SK-MEL-5 (cell line): Measurements from ENCODE around the gene HMX3. TPM values are rescaled to one million over a fixed set of nuclear protein-coding genes. Genes with fewer than 3 reads are reported as not detected.

Experiments
- DNase-seq: peaks from one replicate; pipeline ENCODE4 v3.0.0-alpha.2; 2016; ENCODE audit warnings: low read depth, low spot score
- in situ Hi-C: cut with HindIII; loops from 2 replicates; pipeline ENCODE4 v1.10.0; 2016; ENCODE audit warnings: low sequenced_read_pairs, high pct_unique_total_duplicates, low pct_unique_long_range_greater_than_20kb
- total RNA-seq: library from RNA; depleted of rRNA; stranded (reverse); fragments of >200 nt; shearing (Covaris generic); gene quantifications from 2 replicates; pipeline ENCODE4 v1.2.3, GENCODE V29; 2014

HMX3 gene
- total RNA-seq, 1 experiment from 2014 or later = 0.32 TPM

DNA sequence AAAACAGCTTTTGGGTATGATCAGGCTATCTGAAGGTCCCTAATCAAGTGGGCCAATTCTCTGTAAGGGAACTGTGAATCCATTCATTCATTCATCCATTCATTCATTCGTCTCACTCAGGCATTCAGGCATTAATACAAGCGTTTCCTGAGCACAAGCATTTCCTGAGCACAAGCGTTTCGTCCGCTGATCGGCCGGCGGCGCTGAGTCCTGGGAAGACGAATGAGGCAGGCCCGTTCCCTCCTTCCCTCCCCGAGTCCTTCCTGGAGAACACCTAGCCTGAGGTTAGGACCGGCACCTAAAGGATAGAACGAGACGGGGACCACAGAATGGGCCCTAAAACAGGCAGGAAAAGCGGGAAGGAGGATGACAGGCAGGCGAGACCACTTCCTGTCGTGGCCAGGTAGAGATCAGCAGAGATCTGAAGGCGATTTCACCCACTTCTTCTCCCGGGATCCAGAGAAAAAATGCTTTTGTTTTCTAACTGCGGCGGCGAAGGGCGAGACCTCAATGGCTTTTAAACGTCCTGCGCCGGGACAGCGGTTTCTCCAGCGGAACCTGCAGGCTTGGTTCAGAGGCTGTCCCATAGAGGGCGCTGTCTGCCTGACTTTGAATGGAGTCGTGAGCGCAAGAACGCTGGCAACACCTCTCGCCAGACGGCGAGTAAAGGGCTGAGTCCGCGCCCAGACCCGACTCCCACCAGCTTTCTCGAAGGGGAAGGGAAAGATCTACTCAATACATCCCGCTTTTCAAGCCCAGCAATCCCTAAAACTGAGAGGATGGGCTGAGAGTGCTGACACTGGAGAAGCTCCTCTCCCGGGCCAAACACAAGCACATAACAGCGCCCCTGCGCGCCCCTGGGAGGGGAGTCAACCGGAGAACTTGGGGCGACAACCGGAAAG, 2.9 kb upstream of the HMX3 start:
- in situ Hi-C loops = no loop called here
- DNase-seq = peak; percentile 83

- no peak for DNase-seq
- in situ Hi-C loops = no loop called here
These were observed 2.0 kb upstream of the HMX3 start for GRCh38 chr10:123133541-123134342.

GRCh38 chr10:123134343-123134914, 1.3 kb upstream of the HMX3 start:
- in situ Hi-C loops = no loop called here
- no peak for DNase-seq

DNA sequence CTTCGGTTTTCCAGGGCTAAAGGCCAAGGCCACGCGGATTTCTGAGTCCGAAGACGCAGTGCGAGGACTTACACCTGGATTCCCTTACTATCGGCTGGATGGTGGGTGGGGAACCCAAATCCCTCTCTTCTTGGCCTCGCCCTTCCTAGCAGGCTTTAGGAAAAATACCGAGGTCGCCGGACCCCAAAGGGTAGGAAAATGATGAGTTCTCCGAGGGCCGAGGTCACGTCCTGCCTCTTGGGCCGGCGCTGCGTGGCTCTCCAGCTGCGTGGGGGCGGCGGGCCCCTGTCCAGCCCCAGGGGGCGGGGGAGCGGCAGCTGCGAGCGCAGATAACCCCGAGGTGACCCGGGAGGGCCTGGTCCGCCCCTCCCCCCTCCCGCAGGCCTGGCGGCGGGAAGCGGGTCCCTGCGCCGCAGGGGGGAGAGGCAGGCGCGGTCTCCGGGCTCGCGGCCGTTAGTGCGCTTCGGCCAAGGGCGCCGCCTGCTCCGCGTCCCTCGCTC, 805 bp upstream of the HMX3 start:
- no peak for DNase-seq
- in situ Hi-C loops = no loop called here

DNA sequence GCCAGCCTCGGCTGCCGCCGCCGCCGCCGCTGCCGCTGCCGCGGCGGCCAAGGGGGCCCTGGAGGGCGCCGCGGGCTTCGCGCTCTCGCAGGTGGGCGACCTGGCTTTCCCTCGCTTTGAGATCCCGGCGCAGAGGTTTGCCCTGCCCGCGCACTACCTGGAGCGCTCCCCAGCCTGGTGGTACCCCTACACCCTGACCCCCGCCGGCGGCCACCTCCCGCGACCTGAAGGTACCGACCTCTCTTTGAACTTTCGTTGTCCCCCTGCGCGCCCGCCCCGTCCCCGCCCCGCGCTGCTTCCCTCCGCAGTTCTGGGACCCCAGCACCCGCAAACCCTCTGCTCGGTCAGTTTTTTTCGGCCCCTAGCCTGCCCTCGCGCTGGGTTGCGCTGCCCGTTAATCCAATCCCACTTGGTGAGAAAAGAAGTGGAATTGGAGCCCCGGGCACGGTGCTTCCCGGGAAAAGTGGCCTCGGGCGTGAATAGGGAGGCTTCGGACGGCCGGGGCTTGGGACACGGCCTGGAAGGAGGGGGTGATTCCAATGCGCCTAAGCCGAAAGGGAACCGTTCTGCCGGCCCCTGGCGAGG, 543 bp downstream of the HMX3 start:
- DNase-seq = no peak
- in situ Hi-C loops = no loop called here

DNA sequence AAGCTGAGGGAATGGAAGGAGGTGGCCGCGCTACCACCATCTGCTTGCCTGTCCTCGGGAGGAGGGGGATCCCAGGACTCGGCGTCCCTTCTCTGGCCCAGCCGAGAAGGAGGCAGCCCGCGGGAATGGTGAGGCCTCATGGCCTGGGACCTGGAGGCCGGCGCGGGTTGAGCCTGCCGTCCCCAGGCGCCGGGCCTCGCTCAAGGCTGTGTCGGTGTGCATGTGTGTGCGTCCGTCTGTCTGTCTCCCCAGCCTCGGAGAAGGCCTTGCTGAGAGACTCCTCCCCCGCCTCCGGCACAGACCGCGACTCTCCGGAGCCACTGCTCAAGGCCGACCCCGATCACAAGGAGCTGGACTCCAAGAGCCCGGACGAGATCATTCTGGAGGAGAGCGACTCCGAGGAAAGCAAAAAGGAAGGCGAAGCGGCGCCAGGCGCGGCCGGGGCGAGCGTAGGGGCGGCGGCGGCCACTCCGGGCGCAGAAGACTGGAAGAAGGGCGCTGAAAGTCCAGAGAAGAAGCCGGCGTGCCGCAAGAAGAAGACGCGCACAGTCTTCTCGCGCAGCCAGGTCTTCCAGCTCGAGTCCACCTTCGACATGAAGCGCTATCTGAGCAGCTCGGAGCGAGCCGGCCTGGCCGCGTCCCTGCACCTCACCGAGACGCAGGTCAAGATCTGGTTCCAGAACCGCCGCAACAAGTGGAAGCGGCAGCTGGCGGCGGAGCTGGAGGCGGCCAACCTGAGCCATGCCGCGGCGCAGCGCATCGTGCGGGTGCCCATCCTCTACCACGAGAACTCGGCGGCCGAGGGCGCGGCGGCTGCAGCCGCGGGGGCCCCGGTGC, 1.3 kb downstream of the HMX3 start:
- DNase-seq = no peak
- in situ Hi-C loops = no loop called here

GRCh38 chr10:123139165-123139520, 3.4 kb downstream of the HMX3 start:
- DNase-seq = no peak
- in situ Hi-C loops = no loop called here

DNA sequence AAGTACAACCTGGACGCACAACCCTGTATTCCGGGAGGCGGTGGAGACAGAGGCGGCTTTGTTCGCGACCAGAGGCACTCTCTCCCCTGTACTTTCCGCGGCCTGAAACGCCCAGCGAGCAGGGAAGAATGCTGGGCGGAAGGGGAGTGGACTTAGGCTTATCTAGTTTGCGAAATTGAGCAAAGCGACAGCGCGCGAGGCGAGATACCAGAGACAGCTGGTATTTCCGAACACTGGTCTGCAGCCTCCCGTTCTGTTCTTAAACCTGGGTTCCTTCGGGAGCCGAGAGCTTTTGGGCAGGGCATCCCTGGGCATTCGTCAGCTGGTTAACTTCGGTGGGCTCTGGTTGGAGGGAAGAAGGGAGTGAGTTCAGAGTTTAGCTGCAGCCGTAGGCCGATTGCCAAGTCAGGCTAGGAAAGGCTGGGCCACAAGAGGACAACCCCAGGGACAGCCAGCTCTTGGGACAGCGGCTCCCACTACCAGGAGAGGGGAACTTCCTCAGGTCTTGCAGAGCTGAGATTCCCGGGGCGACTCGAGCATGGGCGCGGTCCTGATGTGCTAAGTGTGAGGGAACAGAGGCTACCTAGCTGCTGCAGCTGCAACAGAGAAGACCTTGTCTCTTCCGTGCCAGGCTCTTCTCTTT, 3.9 kb downstream of the HMX3 start:
- in situ Hi-C loops = no loop called here

DNA sequence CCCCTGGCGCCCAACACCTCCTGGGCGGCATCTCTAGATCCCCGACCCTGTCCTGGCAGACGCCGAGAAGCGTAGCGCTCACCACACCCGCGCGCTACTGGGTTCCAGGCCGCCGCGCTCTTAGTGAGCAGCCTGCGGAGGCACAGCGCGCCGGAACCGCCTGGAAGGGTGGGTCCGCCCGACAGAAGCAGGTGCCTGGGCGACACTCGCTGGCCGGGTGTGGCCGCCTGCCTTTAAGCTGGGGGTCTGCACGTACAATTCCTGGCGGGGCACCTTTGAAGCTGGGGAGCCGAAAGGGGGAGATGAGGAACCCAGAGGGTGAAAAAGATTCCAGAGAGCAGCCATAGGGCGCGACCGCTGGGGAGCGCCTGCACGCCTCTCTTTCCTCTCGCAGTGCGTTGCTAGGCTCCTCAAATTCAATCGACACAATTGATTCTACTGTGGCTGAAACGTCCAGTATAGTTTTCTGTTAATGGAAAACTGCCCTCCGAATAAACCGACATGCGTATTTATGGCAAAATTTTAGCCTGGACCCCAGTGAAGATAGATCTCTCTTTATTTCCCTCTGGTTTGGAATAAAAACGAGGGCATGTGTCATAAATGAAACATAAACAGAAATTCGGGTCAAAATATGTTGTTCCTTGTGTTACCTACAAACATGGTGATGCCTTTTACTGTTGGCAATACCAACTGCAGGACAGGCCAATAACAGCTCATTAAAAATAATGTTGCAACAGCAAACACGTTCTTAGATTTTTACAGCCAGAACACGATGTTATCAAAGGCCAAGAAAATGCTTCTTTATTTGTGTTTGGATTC, 4.6 kb downstream of the HMX3 start:
- in situ Hi-C loops = no loop called here
- no peak for DNase-seq

More for the DNA sequence above, 3.9 kb downstream of the HMX3 start:
- peak; percentile 77 for DNase-seq

DNA sequence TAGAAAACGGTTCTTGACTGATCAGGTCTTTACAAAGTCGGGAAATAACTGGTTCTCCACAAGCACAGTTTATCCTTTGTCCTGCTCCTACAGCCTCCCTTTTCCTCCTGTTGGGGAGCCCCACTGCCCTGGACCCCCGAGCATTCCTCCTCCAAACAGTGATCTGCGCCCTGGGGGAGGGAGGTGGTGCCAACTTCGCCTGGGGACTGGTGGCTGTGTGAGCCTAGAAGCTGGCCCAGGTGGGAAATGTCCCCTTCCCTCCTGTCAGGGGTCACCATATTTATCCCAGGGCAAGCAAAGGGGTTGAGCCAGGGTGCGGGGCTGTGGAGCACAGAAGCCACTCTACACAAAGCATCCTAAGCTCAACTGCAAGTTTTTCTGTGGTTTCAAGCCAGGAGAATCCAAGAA, 5.2 kb downstream of the HMX3 start:
- in situ Hi-C loops = no loop called here
- no peak for DNase-seq

DNA sequence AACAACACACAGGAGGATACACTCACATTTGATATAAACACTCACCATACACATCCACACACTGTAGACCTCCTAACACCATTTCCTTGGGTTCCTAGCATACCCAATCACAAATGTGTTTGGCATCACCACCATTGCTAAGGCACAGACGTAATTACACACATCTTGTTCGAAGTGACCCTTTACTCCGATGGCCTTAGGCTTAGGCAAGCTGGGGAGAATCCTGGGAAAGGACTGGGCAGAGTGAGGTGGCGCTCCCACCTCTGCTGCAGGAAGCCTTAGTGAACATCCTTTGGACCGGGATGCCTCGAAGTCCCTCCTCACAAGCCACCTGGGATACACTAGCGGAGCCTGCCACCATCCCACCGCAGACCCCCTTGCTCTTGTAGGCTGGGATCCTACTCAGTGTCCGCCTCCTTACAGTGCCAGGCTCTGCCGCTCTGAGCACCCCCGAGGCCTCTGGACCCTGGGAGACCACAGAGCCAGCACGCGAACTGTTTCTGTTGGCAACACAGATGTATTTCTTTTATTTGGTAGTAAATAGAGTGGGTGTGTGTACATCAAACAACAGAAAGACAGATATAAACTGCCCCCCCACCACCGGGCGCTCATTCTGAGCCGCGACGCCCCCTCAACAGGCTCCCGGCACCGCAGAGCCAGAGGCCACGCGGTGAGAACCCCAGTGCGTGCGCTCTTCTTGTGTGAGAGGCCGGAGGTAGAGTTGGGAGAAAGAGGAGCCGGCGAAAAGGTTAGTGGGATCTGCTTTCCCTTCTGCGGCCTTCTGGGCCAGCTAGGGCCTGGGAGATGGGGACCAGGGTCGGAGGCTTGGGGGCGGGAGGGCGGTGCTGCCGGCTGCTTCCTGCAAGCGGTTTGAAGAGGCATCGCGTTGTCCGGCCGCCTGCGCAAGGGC, 6.3 kb downstream of the HMX3 start:
- in situ Hi-C loops = no loop called here
- DNase-seq = no peak

- DNase-seq = no peak
- in situ Hi-C loops = no loop called here
These were observed 7.0 kb downstream of the HMX3 start for GRCh38 chr10:123142701-123143161.

GRCh38 chr10:123143162-123143824, 7.5 kb downstream of the HMX3 start:
- no peak for DNase-seq
- in situ Hi-C loops = no loop called here

GRCh38 chr10:123143825-123144168, 8.0 kb downstream of the HMX3 start:
- DNase-seq = no peak
- in situ Hi-C loops = no loop called here
